OCI-LY3 (cell line): ENCODE measurements around the gene WNT9A.
"Not testable (repeated sequence)": the region's sequence is repeated elsewhere in the genome, so short reads cannot be mapped to it uniquely, and the experiment has no call there.

Source experiments
- H2AFZ ChIP-seq: fragments of 200-600, 300-600 bp; shearing (Covaris generic); 2 replicates; pipeline ENCODE4 v1.6.0; 2014; ENCODE audit warnings: antibody characterized with exemption, low read depth, low read length
- H3K27ac ChIP-seq: fragments of 200-600, 300-600 bp; sonication (generic); 2 replicates; pipeline ENCODE4 v1.5.1; 2014; ENCODE audit warnings: mild to moderate bottlenecking, low read length, moderate library complexity, mixed read lengths
- H3K27me3 ChIP-seq: fragments of 200-600, 300-600 bp; sonication (generic); 2 replicates; pipeline ENCODE4 v1.6.1; 2014; ENCODE audit warnings: low read depth, low read length, mixed read lengths
- H3K36me3 ChIP-seq: fragments of 200-600, 300-600 bp; sonication (generic); replicated peaks from 2 replicates; pipeline ENCODE3; 2014; ENCODE audit warnings: low read depth, low read length, mixed read lengths
- H3K4me1 ChIP-seq: fragments of 300-600, 200-600 bp; sonication (generic); 2 replicates; pipeline ENCODE4 v1.6.1; 2014; ENCODE audit warnings: low read length, mixed read lengths
- H3K4me2 ChIP-seq: fragments of 200-600, 300-600 bp; sonication (generic); 2 replicates; pipeline ENCODE4 v1.6.1; 2014; ENCODE audit warnings: low read length, mixed read lengths
- H3K4me3 ChIP-seq: fragments of 300-600, 200-600 bp; sonication (generic); 2 replicates; pipeline ENCODE4 v1.5.1; 2014; ENCODE audit warnings: antibody characterized with exemption, mild to moderate bottlenecking, low read length, moderate library complexity
- H3K79me2 ChIP-seq: fragments of 300-600, 200-600 bp; shearing (Covaris generic); 2 replicates; pipeline ENCODE4 v1.6.1; 2014; ENCODE audit warnings: mild to moderate bottlenecking, low read length, mixed read lengths
- H3K9ac ChIP-seq: fragments of 300-600, 200-600 bp; shearing (Covaris generic); 2 replicates; pipeline ENCODE4 v1.6.0; 2014; ENCODE audit warnings: mild to moderate bottlenecking, low read length, moderate library complexity
- H3K9me3 ChIP-seq: fragments of 200-600, 300-600 bp; shearing (Covaris generic); 2 replicates; pipeline ENCODE4 v1.6.1; 2014; ENCODE audit warnings: low read length, mixed read lengths; ENCODE audit not compliant: insufficient read depth
- H4K20me1 ChIP-seq: fragments of 200-600, 300-600 bp; sonication (generic); 2 replicates; pipeline ENCODE4 v1.6.1; 2016; ENCODE audit warnings: low read length, mixed read lengths; ENCODE audit not compliant: insufficient read depth

The WNT9A gene

DNA sequence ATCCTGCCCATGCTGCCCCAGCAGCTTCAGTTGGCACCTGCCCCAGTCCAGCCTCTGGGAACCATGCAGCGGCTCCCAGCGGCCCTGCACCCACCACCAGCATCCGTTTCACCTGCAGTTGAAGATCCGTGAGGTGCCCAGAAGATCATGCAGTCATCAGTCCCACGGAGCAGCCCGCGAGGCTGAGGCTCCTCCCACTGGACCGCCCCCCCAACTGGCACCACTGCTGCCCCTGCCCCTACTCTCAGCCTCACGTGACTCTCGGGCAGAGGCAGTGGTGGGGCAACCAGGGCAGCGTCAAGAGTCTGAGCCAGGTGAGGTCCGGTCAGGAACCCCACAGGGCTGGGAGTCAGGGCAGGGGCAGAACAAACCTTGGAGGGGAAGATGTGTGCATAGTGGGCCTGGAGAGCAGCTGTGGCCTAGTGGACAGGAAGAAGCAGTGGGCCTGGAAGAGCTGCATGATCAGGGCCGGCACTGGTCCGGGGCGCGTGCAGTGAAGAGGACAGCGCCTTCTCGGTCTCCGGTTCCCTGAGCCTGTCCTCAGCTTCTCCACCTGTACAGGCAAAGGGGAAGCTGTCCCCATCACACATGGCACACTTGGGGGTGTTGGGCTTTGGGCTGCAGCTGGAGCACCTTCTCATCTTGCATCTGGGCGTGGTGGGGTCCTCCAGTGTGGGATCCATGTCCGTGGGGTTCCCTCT is 28.0 kb upstream of the WNT9A start:
- not testable (repeated sequence) for H3K4me1 ChIP-seq, H3K27me3 ChIP-seq, H3K79me2 ChIP-seq, H3K27ac ChIP-seq, H3K36me3 ChIP-seq, H3K9me3 ChIP-seq, H2AFZ ChIP-seq, H3K4me3 ChIP-seq, H3K9ac ChIP-seq, H3K4me2 ChIP-seq, H4K20me1 ChIP-seq

GRCh38 chr1:227973724-227974288 is 26.1 kb upstream of the WNT9A start:
- not testable (repeated sequence) for H3K4me3 ChIP-seq, H3K27ac ChIP-seq, H3K4me1 ChIP-seq

DNA sequence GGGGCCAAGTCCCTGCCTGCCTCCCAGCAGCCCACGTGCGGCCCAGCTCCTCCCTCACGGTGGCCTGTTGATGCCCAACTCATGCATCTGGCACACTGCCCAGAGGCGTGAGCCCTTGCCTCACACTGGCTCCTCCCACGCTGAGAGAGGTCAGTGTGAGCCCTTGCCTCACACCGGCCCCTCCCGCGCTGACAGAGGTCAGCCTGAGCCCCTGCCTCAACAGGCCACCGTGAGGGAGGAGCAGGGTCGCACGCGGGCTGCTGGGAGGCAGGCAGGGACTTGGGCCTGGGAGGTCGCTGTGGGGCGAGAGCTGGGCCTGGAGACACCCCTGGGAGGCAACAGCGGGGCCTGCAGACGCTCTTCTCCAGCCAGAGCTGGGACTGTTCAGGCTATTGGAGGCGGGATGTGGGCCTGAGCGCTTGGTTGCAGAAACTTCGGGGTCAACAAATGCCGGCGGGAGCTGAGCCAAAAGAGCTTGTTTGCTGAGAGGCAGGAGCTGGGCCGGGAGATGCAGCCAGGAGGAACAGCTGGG is 25.2 kb upstream of the WNT9A start:
- H3K79me2 ChIP-seq, H3K36me3 ChIP-seq, H3K4me2 ChIP-seq, H3K9me3 ChIP-seq, H3K9ac ChIP-seq, H3K27me3 ChIP-seq, H4K20me1 ChIP-seq, H2AFZ ChIP-seq, H3K4me1 ChIP-seq, H3K27ac ChIP-seq, H3K4me3 ChIP-seq: not testable (repeated sequence)

More at GRCh38 chr1:227973724-227974288, 26.1 kb upstream of the WNT9A start:
- H3K36me3 ChIP-seq, H2AFZ ChIP-seq, H3K4me2 ChIP-seq, H3K79me2 ChIP-seq, H4K20me1 ChIP-seq, H3K27me3 ChIP-seq, H3K9ac ChIP-seq, H3K9me3 ChIP-seq: not testable (repeated sequence)

GRCh38 chr1:227972283-227972679 is 24.5 kb upstream of the WNT9A start:
- not testable (repeated sequence) for H3K9ac ChIP-seq, H3K27ac ChIP-seq, H3K27me3 ChIP-seq, H3K4me2 ChIP-seq, H3K36me3 ChIP-seq, H2AFZ ChIP-seq, H3K4me3 ChIP-seq, H4K20me1 ChIP-seq, H3K79me2 ChIP-seq, H3K9me3 ChIP-seq, H3K4me1 ChIP-seq

GRCh38 chr1:227971643-227972282 is 24.0 kb upstream of the WNT9A start:
- not testable (repeated sequence) for H3K79me2 ChIP-seq, H3K4me3 ChIP-seq, H3K9ac ChIP-seq, H2AFZ ChIP-seq, H3K4me1 ChIP-seq, H3K27me3 ChIP-seq, H3K4me2 ChIP-seq, H4K20me1 ChIP-seq, H3K36me3 ChIP-seq, H3K9me3 ChIP-seq, H3K27ac ChIP-seq

- not testable (repeated sequence) for H3K27me3 ChIP-seq, H3K27ac ChIP-seq, H3K9ac ChIP-seq, H3K4me1 ChIP-seq, H3K4me2 ChIP-seq, H3K9me3 ChIP-seq, H4K20me1 ChIP-seq, H3K4me3 ChIP-seq, H2AFZ ChIP-seq, H3K79me2 ChIP-seq, H3K36me3 ChIP-seq
These were observed 23.5 kb upstream of the WNT9A start for GRCh38 chr1:227971216-227971615.

DNA sequence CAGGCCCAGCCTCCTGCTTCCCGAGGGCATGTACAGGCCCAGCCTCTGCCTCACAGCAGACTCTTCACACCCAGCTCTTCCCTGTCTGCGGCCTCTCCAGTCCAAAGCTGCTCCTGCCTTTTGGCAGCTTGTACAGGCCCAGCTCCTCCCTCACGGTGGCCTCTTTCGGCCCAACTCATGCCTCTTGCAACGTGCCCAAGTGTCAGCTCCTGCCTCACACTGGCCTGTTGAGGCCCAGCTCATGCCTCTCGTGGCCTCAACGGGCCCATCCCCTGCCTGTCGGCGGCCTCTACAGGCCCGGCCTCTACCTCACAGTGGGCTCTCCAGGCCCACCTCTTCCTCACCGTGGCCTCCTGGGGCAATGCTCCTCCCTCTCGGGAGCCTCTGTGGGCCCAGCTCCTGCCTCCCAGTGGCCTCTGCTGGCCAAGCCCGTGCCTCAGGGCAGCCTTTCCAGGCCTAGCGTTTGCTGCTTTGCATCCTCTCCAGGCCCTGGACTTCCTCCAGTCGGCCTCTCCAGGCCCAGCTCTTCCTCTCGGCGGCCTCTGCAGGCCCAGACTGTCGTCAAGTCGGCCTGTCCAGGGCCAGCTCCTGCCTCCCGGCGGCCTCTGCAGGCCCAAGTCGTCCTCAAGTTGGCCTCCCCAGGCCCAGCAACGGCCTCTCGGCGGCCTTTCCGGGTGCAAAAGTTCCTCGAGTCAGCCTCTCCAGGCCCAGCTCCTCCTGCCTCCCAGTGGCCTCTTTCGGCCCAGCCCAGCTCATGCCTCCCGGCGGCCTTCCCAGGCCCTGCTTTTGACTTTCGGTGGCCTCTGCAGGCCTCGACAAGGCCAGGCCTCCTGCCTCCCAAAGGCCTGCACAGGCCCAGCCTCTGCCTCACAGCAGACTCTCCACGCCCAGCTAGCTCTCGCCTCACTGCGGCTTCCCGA is 22.6 kb upstream of the WNT9A start:
- H3K4me1 ChIP-seq, H3K27me3 ChIP-seq, H2AFZ ChIP-seq, H4K20me1 ChIP-seq, H3K9me3 ChIP-seq, H3K79me2 ChIP-seq, H3K27ac ChIP-seq, H3K4me2 ChIP-seq, H3K36me3 ChIP-seq, H3K9ac ChIP-seq, H3K4me3 ChIP-seq: not testable (repeated sequence)
